ENCODE data around the gene OR2H2. TPM values are rescaled to one million over a fixed set of nuclear protein-coding genes. Genes with fewer than 3 reads are reported as not detected.

OR2H2 gene
- total and polyA plus RNA-seq, 4 donors: not detected

- Histone ChIP-seq H3K9ac (ENCODE audit: insufficient read depth in 1 of 2, low read length in 2 of 2) (no peak overlapping the region), H3K27ac (ENCODE audit: low read depth in 1 of 2, low read length in 1 of 2) (no peak overlapping the region), H3K27me3 (ENCODE audit: control insufficient read depth in 3 of 3, insufficient read depth in 3 of 3, low read length in 2 of 3) (peaks cover 0 to 5% (median 0%) of the 10 kb centered on the region in 3 donors), H3K36me3 (ENCODE audit: control insufficient read depth in 4 of 4, insufficient read depth in 4 of 4, low read length in 4 of 4) (no peaks in the 10 kb centered on the region), H3K4me1 (ENCODE audit: control insufficient read depth in 5 of 5, insufficient read depth in 5 of 5, low read length in 5 of 5) (peaks cover 0 to 18% (median 0%) of the 10 kb centered on the region in 5 donors), H3K4me3 (no peak overlapping the region), H3K9me3 (ENCODE audit: control insufficient read depth in 4 of 4, insufficient read depth in 3 of 4, low read length in 3 of 4) (no peaks in the 10 kb centered on the region)
- DNase-seq: no peak
- no peak for ATAC-seq (ENCODE audit: insufficient read depth, low FRiP score)
- TF ChIP-seq, protein P1, sequence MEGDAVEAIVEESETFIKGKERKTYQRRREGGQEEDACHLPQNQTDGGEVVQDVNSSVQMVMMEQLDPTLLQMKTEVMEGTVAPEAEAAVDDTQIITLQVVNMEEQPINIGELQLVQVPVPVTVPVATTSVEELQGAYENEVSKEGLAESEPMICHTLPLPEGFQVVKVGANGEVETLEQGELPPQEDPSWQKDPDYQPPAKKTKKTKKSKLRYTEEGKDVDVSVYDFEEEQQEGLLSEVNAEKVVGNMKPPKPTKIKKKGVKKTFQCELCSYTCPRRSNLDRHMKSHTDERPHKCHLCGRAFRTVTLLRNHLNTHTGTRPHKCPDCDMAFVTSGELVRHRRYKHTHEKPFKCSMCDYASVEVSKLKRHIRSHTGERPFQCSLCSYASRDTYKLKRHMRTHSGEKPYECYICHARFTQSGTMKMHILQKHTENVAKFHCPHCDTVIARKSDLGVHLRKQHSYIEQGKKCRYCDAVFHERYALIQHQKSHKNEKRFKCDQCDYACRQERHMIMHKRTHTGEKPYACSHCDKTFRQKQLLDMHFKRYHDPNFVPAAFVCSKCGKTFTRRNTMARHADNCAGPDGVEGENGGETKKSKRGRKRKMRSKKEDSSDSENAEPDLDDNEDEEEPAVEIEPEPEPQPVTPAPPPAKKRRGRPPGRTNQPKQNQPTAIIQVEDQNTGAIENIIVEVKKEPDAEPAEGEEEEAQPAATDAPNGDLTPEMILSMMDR (IDR thresholded peaks at IDR 0.05; ENCODE audit: control extremely low read depth, extremely low read depth): no peak
Measured at GRCh38 chr6:29564875-29565274, 20.0 kb upstream of the OR2H2 start.

DNA sequence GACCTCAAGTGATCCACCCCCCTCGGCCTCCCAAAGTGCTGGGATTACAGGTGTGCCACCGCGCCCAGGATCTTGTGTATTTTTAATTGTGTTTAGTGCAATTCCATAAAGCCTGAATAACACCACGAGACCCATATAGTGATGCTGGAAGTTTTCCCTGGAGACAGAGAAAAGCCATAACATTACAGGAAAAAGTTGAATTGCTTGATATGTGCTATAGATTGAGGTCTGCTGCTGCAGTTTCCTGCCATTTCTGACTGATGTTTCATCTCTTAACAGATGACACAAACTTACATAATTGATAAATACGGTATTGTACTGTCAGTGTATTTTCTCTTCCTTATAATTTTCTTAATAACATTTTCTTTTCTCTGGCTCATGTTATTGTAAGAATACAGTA, 18.1 kb upstream of the OR2H2 start:
- no peaks in the 10 kb centered on the region for H3K36me3 ChIP-seq (ENCODE audit: control insufficient read depth in 4 of 4, insufficient read depth in 4 of 4, low read length in 4 of 4)
- WGBS, 2 donors: 85 to 89% methylated on average over 5 of the region's 5 CpGs
- H3K4me3 ChIP-seq: no peak overlapping the region
- ATAC-seq (ENCODE audit: insufficient read depth, low FRiP score) (no peak), DNase-seq (peak in 2 of 3 donors; percentile 56 to 79)
- no peaks in the 10 kb centered on the region for H3K9me3 ChIP-seq (ENCODE audit: control insufficient read depth in 4 of 4, insufficient read depth in 3 of 4, low read length in 3 of 4)
- peaks cover 0 to 7% (median under 1%) of the 10 kb centered on the region in 3 donors for H3K27me3 ChIP-seq (ENCODE audit: control insufficient read depth in 3 of 3, insufficient read depth in 3 of 3, low read length in 2 of 3)
- TF ChIP-seq, protein P1 (IDR thresholded peaks at IDR 0.05; ENCODE audit: control extremely low read depth, extremely low read depth): no peak
- no peak overlapping the region for H3K27ac ChIP-seq (ENCODE audit: low read depth in 1 of 2, low read length in 1 of 2)
- peaks cover 0 to 18% (median 0%) of the 10 kb centered on the region in 5 donors for H3K4me1 ChIP-seq (ENCODE audit: control insufficient read depth in 5 of 5, insufficient read depth in 5 of 5, low read length in 5 of 5)
- H3K9ac ChIP-seq (ENCODE audit: insufficient read depth in 1 of 2, low read length in 2 of 2): no peak overlapping the region

DNA sequence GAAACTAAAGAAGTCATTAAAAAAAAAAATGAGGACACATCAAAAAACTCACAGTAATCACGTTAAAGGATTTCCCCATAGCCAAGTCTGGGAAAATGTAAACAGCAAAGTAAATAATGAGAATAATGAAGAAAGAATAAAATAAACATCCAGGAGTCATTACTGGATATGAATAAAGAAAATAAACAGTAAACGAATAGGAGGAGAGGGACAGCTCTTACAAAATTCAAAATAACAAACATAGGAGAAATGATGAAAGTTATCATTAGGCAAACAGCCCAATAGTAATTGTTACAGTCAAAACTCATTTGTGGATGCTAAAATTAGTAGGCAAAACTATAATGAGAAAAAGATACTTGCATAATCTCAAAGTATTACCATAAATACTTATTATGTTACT, 17.4 kb upstream of the OR2H2 start:
- DNase-seq: peak in 2 of 3 donors; percentile 80 to 85
- Histone ChIP-seq H3K36me3 (ENCODE audit: control insufficient read depth in 4 of 4, insufficient read depth in 4 of 4, low read length in 4 of 4) (no peaks in the 10 kb centered on the region), H3K27ac (ENCODE audit: low read depth in 1 of 2, low read length in 1 of 2) (no peak overlapping the region), H3K9ac (ENCODE audit: insufficient read depth in 1 of 2, low read length in 2 of 2) (no peak overlapping the region), H3K4me3 (no peak overlapping the region), H3K9me3 (ENCODE audit: control insufficient read depth in 4 of 4, insufficient read depth in 3 of 4, low read length in 3 of 4) (no peaks in the 10 kb centered on the region), H3K27me3 (ENCODE audit: control insufficient read depth in 3 of 3, insufficient read depth in 3 of 3, low read length in 2 of 3) (peaks cover 0 to 7% (median 2%) of the 10 kb centered on the region in 3 donors), H3K4me1 (ENCODE audit: control insufficient read depth in 5 of 5, insufficient read depth in 5 of 5, low read length in 5 of 5) (peaks cover 0 to 18% (median 0%) of the 10 kb centered on the region in 5 donors)
- TF ChIP-seq, protein P1 (IDR thresholded peaks at IDR 0.05; ENCODE audit: control extremely low read depth, extremely low read depth): no peak
- ATAC-seq (ENCODE audit: insufficient read depth, low FRiP score): no peak
- WGBS, 2 donors: 42 to 67% methylated on average over 2 of the region's 2 CpGs

DNA sequence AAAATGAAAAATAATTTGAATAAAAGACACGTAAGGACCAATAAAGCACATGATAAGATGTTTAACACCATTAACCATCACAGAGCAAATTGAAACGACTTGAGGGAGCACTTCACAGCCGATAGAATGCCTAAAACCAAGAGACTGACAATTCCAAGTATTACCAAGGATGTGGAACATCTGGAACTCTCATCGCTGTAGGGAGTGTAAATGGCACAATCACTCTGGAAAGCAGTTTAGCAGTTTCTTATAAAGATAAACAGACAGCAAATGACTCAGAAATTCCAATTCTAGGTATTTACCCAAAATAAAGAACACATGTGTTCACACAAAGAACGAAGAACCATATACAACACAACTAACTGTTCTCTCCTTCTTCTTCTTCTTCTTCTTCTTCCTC, 16.9 kb upstream of the OR2H2 start:
- DNase-seq: peak; percentile 41 to 93 (median 86)
- WGBS, 2 donors: 65 to 82% methylated on average over 5 of the region's 5 CpGs
- Histone ChIP-seq H3K27me3 (ENCODE audit: control insufficient read depth in 3 of 3, insufficient read depth in 3 of 3, low read length in 2 of 3) (peaks cover 0 to 9% (median 2%) of the 10 kb centered on the region in 3 donors), H3K9me3 (ENCODE audit: control insufficient read depth in 4 of 4, insufficient read depth in 3 of 4, low read length in 3 of 4) (no peaks in the 10 kb centered on the region), H3K4me1 (ENCODE audit: control insufficient read depth in 5 of 5, insufficient read depth in 5 of 5, low read length in 5 of 5) (peaks cover 0 to 18% (median 0%) of the 10 kb centered on the region in 5 donors), H3K9ac (ENCODE audit: insufficient read depth in 1 of 2, low read length in 2 of 2) (no peak overlapping the region), H3K27ac (ENCODE audit: low read depth in 1 of 2, low read length in 1 of 2) (no peak overlapping the region), H3K4me3 (no peak overlapping the region), H3K36me3 (ENCODE audit: control insufficient read depth in 4 of 4, insufficient read depth in 4 of 4, low read length in 4 of 4) (no peaks in the 10 kb centered on the region)
- TF ChIP-seq, protein P1 (IDR thresholded peaks at IDR 0.05; ENCODE audit: control extremely low read depth, extremely low read depth): no peak
- ATAC-seq (ENCODE audit: insufficient read depth, low FRiP score): no peak
